Lower leg skin (tissue), 4 donors: ENCODE measurements around the gene SP4. TPM values are rescaled to one million over a fixed set of nuclear protein-coding genes. Genes with fewer than 3 reads are reported as not detected.

Source experiments
- DNase-seq, 2 donors: peaks; one replicate each; pipeline ENCODE4 v3.0.0-alpha.2; 2019; ENCODE audit warnings: low spot score in 2 of 2
- H3K4me3 ChIP-seq: fragments of 200-600 bp; sonication (generic); 2 replicates; pipeline ENCODE4 v1.5.1; 2017; ENCODE audit warnings: mild to moderate bottlenecking, low read depth; ENCODE audit not compliant: poor library complexity, severe bottlenecking
- CTCF ChIP-seq, 3 donors: fragments of 450-650 bp; IDR thresholded peaks; one replicate each; pipeline ENCODE4 v1.5.1; 2016; ENCODE audit warnings: antibody characterized with exemption in 3 of 3, mild to moderate bottlenecking in 3 of 3, moderate library complexity in 2 of 3
- POLR2A ChIP-seq, 2 donors: fragments of 450-650 bp; IDR thresholded peaks; one replicate each; pipeline ENCODE4 v1.6.1; 2016 to 2017; ENCODE audit warnings: antibody characterized with exemption in 2 of 2, mild to moderate bottlenecking in 1 of 2, moderate library complexity in 1 of 2
- WGBS, 2 donors: methylation state at CpG; one replicate each; pipeline ENCODE4 v1.1.5; 2018; 5-methylcytosine and 5-hydroxymethylcytosine counted together
- intact Hi-C: fragments of 100-400 bp; cut with DNase I; formaldehyde crosslinking; loops from one replicate; pipeline ENCODE4 v1.15.0; 2023; ENCODE audit warnings: low total_unique reads
- microRNA counts, 2 donors: library from miRNA; unstranded; fragments of <30 nt; microRNA quantifications; one replicate each; lab custom pipeline; 2016
- microRNA-seq, 2 donors: library from miRNA; unstranded; fragments of <30 nt; microRNA quantifications; one replicate each; pipeline ENCODE4, GENCODE V29; 2016; ENCODE audit warnings: borderline replicate concordance in 2 of 2, borderline number of aligned reads in 1 of 2
- total RNA-seq, 4 donors: library from RNA; depleted of rRNA; stranded (reverse); fragments of >200 nt; gene quantifications; one replicate each; pipeline ENCODE4 v1.1.0, GENCODE V29; 2016

Gene SP4
- total RNA-seq, 4 donors from 2014 or later: 9.5 to 13.0 (median 11.2) TPM

DNA sequence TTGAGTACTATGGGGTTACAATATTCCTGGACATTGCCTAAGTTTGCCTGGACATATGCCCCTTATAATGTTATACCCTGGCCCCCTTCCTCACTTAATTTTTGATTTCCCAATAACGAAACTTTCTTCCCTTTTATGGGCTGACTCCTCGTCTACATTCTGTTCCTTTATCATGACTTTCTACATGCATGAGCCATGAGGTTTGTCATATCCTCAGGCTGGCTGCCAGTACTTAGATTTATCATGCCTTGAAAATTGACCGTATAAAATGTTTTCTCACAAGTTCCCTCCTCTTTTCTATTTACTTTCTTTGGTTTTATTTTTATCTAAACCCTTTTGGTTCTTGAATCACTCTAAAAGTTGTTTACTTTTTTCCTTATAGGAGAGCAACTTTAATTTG lies 119.6 kb downstream of the SP4 start:
- TF ChIP-seq CTCF (IDR thresholded peaks at IDR 0.05) (no peak), POLR2A (IDR thresholded peaks at IDR 0.05) (no peak)
- 54 to 62% methylated on average over 3 of the region's 3 CpGs for WGBS, 2 donors
- no peak overlapping the region for H3K4me3 ChIP-seq
- intact Hi-C loops: no loop called here
- DNase-seq: no peak

DNA sequence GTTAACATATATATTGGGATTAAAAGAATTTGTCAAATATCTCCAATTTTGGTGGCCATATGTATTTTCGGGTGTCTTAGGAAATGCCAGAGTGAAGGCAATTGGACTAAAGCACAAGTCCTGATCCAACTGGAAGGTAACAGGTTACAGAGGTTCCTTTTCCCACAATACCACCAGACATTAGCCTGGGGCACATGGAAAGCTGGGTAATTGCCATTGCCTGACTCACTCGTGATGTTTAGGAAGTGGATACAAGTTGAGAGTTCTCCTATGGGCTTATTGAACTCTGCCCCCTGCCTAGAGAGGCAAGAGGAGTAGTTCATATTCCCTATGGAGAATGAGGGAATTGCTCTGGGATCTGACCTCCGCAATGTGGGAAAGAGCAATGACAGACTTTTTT lies 120.6 kb downstream of the SP4 start:
- no peak for TF ChIP-seq CTCF (IDR thresholded peaks at IDR 0.05)
- TF ChIP-seq POLR2A (IDR thresholded peaks at IDR 0.05): no peak
- H3K4me3 ChIP-seq: no peak overlapping the region
- 56 to 65% methylated on average over 3 of the region's 3 CpGs for WGBS, 2 donors
- no peak for DNase-seq
- intact Hi-C loops: no loop called here

DNA sequence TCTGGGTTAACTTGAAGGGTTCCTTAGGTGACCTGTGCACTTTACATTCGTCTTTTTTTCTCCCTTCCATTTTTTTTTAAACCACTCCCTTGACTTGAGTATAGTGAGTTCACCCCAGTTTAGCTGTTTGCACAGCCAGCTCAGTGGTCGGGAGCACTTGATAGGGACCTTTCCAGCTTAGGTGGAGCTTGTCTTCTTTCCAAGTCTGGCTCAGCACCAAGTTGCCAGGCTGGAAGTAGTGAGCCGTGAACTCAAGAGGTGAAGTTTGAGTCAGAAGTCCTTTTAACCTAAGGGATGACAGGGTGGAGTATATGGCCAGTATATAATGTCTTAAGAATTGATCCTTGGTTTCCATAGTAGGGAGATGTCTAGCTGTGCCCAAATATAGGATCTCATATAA lies 122.2 kb downstream of the SP4 start:
- no peak overlapping the region for H3K4me3 ChIP-seq
- TF ChIP-seq POLR2A (IDR thresholded peaks at IDR 0.05) (no peak), CTCF (IDR thresholded peaks at IDR 0.05) (no peak)
- intact Hi-C loops: no loop called here
- DNase-seq: no peak
- WGBS, 2 donors: 70 to 82% methylated on average over 3 of the region's 3 CpGs

- TF ChIP-seq POLR2A (IDR thresholded peaks at IDR 0.05) (no peak), CTCF (IDR thresholded peaks at IDR 0.05) (no peak)
- intact Hi-C loops: no loop called here
- DNase-seq: no peak
- H3K4me3 ChIP-seq: no peak overlapping the region
- 58 to 61% methylated on average over 6 of the region's 6 CpGs for WGBS, 2 donors
Observed at GRCh38 chr7:21550821-21551531, 123.1 kb downstream of the SP4 start.

GRCh38 chr7:21562385-21562784 lies 134.5 kb downstream of the SP4 start:
- intact Hi-C loops: no loop called here
- WGBS, 2 donors: 83 to 92% methylated on average over 1 of the region's 1 CpG
- TF ChIP-seq CTCF (IDR thresholded peaks at IDR 0.05) (no peak), POLR2A (IDR thresholded peaks at IDR 0.05) (no peak)
- DNase-seq: no peak
- H3K4me3 ChIP-seq: no peak overlapping the region

MicroRNAs encoded within 50 kb of the gene (microRNA counts, 767-probe panel; counts per million panel counts)
- microRNA hsa-miR-1183 (lab: Ali Mortazavi, UCI): 0 to 358 counts per million in 2 donors

Small RNAs within 50 kb of the gene (microRNA-seq; reads per million reads assigned to microRNA genes)
- gene MIR1183: 0 reads per million in 2 donors

Other genes starting within 250 kb of the SP4 start
- gene DNAH11, start 115.0 kb downstream of the SP4 start, total RNA-seq: 10 to 100 TPM in 1 of 4 donors, 1 to 10 TPM in 2, under 1 TPM in 1; 0.88 to 10.0 (median 4.1) TPM